Stimulated activated CD4-positive, alpha-beta T cell treated with anti-CD3 and anti-CD28 coated beads, Interleukin-2, amount 100 ng/mL, for 48 hours (primary cell): ENCODE measurements around the gene ATIC.

Experiments
- DNase-seq, 2 donors: peaks; one replicate each; pipeline ENCODE4 v3.0.0-alpha.2; 2020

The ATIC gene

GRCh38 chr2:215311625-215312396 is at the start of gene ATIC:
Gene ATIC (plus strand): TSS chr2:215312059. CDS start chr2:215312143, 84 bp downstream.
- DNase-seq, result peak; percentile 82 to 83

GRCh38 chr2:215262303-215262702 is 49.6 kb upstream of the ATIC start:
- no peak for DNase-seq

- DNase-seq, result no peak
These were observed 49.0 kb upstream of the ATIC start for GRCh38 chr2:215262741-215263362.

- no peak for DNase-seq
These were observed 47.5 kb upstream of the ATIC start for GRCh38 chr2:215264374-215264773.

GRCh38 chr2:215269397-215270117 is 42.3 kb upstream of the ATIC start:
- DNase-seq, result peak; percentile 50 to 53

GRCh38 chr2:215270118-215270451 is 41.8 kb upstream of the ATIC start:
- no peak for DNase-seq

GRCh38 chr2:215271446-215271845 is 40.4 kb upstream of the ATIC start:
- DNase-seq, result no peak

GRCh38 chr2:215272918-215273317 is 38.9 kb upstream of the ATIC start:
- DNase-seq, result no peak

- no peak for DNase-seq
These were observed 37.0 kb upstream of the ATIC start for GRCh38 chr2:215274829-215275228.

GRCh38 chr2:215275824-215276223 is 36.0 kb upstream of the ATIC start:
- DNase-seq, result no peak

- no peak for DNase-seq
These were observed 33.9 kb upstream of the ATIC start for GRCh38 chr2:215277944-215278343.

GRCh38 chr2:215280326-215280725 is 31.5 kb upstream of the ATIC start:
- DNase-seq, result no peak

GRCh38 chr2:215283221-215283620 is 28.6 kb upstream of the ATIC start:
- DNase-seq, result no peak

GRCh38 chr2:215286309-215286708 is 25.6 kb upstream of the ATIC start:
- no peak for DNase-seq

GRCh38 chr2:215288112-215288815 is 23.6 kb upstream of the ATIC start:
- DNase-seq, result no peak

- DNase-seq, result no peak
These were observed 20.8 kb upstream of the ATIC start for GRCh38 chr2:215290980-215291599.

- no peak for DNase-seq
These were observed 18.0 kb upstream of the ATIC start for GRCh38 chr2:215293879-215294278.

- no peak for DNase-seq
These were observed 12.5 kb upstream of the ATIC start for GRCh38 chr2:215299337-215299859.

- no peak for DNase-seq
These were observed 9.9 kb upstream of the ATIC start for GRCh38 chr2:215301994-215302393.

- DNase-seq, result peak; percentile 7 to 13
These were observed 617 bp upstream of the ATIC start for GRCh38 chr2:215311259-215311624.

- no peak for DNase-seq
These were observed 1.4 kb downstream of the ATIC start for GRCh38 chr2:215313255-215313613.

- no peak for DNase-seq
These were observed 3.0 kb downstream of the ATIC start for GRCh38 chr2:215314896-215315295.

GRCh38 chr2:215315301-215315700 is 3.4 kb downstream of the ATIC start:
- no peak for DNase-seq
